Fibroblast of pulmonary artery (primary cell): ENCODE data around the gene CMTR2.

Experiments used
- DNase-seq: peaks from one replicate; pipeline ENCODE4 v3.0.0-alpha.2; 2010; ENCODE audit warnings: low read depth
- H3K4me3 ChIP-seq: replicated peaks from 2 replicates; pipeline ENCODE4 v1.5.1; 2011; ENCODE audit warnings: low read depth, mild to moderate bottlenecking, control low read depth, low read length, moderate library complexity
- CTCF ChIP-seq: IDR thresholded peaks from 2 replicates; pipeline ENCODE4 v1.5.1; 2011; ENCODE audit warnings: mild to moderate bottlenecking, control low read depth, low read length, inconsistent platforms; ENCODE audit errors: missing control alignments

Gene CMTR2

GRCh38 chr16:71247478-71247877 is 41.7 kb downstream of the CMTR2 start:
- TF ChIP-seq CTCF = no peak
- H3K4me3 ChIP-seq = no peak overlapping the region
- no peak for DNase-seq

GRCh38 chr16:71246309-71246708 is 42.9 kb downstream of the CMTR2 start:
- no peak for TF ChIP-seq CTCF
- H3K4me3 ChIP-seq = no peak overlapping the region
- DNase-seq = no peak

GRCh38 chr16:71244521-71244920 is 44.7 kb downstream of the CMTR2 start:
- DNase-seq = no peak
- no peak for TF ChIP-seq CTCF

GRCh38 chr16:71242601-71243000 is 46.6 kb downstream of the CMTR2 start:
- no peak for DNase-seq
- TF ChIP-seq CTCF = no peak
- no peak overlapping the region for H3K4me3 ChIP-seq

More at GRCh38 chr16:71244521-71244920, 44.7 kb downstream of the CMTR2 start:
- no peak overlapping the region for H3K4me3 ChIP-seq

- TF ChIP-seq CTCF = no peak
- DNase-seq = no peak
- H3K4me3 ChIP-seq = no peak overlapping the region
Observed at GRCh38 chr16:71242036-71242435, 47.2 kb downstream of the CMTR2 start.
